Posterior vena cava (tissue), 2 donors: Measurements from ENCODE around the gene BOD1L2. TPM values are rescaled to one million over a fixed set of nuclear protein-coding genes. Genes with fewer than 3 reads are reported as not detected.

Experiments
- total RNA-seq, 2 donors: library from RNA; stranded (reverse); fragmentation: NEBNext Ultra II Directional; extraction: Animal tissue kit (Norgen Biotek cat#: 25700); gene quantifications; one replicate each; pipeline ENCODE4 v1.2.1, GENCODE V29; 2021
- donor health status: DM: yes; HTN: yes; CAD: no.
- donor health status: DM: yes; HTN: yes; CAD: no.

The BOD1L2 gene
- total RNA-seq, 2 donors from 2014 or later = not detected

Other genes with a start within 250 kb of the BOD1L2 start
- gene ST8SIA3, start 205.5 kb downstream of the BOD1L2 start, total RNA-seq = not detected